Measurements from ENCODE around the gene SEMA4D. TPM values are rescaled to one million over a fixed set of nuclear protein-coding genes. Genes with fewer than 3 reads are reported as not detected.

SEMA4D gene
- total and polyA plus RNA-seq, 2 experiments from 2014 or later, result 9.4 to 10.4 TPM

DNA sequence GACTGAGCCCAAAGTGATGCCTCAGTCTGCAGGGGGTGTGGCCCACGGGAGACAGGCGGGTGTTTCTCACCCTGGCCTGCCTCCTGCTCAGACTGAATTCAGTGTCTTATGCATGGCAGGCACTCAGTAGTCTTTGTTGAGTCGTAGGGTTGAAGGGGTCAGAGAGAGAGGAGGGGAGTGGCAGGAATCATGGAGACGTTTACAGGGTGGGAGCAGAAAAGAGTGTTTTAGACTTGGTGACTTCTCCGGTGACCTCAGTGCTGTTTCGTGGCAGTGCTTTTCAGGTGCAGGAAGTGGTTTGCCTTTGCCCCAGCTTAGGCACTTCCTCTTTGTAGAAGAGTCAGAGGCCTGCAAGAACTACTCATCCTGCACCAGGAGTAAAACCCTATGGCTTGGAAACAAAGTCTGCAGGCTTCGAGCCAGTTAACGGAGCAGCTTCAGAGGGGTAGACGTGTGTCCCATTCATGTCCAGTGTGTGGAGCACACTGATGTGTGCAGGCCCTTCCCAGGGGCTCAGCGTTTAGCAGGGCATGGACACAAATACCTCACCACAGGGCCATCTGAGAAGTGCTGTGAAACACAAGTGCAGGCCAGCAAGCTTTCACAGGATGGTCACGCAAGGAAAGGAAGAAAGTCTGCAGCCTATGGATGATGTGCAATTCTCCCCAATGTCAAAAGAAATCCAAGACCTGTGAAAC is 24.5 kb upstream of the SEMA4D start:
- no peak overlapping the region for H2AFZ ChIP-seq
- no peaks in the 10 kb centered on the region for H3K9me2 ChIP-seq (replicated peaks; ENCODE audit: insufficient read depth)
- H4K20me1 ChIP-seq (ENCODE audit: insufficient read depth, poor library complexity, severe bottlenecking), result no peaks in the 10 kb centered on the region
- H3K4me3 ChIP-seq, result no peak overlapping the region
- DNase-seq (ENCODE audit: low spot score), result no peak
- WGBS (ENCODE audit: low lambda C conversion rate, missing lambda C conversion rate), result 77% methylated on average over 11 of the region's 11 CpGs
- no peak overlapping the region for H3K27ac ChIP-seq
- H3K4me2 ChIP-seq, result no peak overlapping the region
- TF ChIP-seq EZH2phosphoT487 (IDR thresholded peaks at IDR 0.05; ENCODE audit: low read depth, severe bottlenecking, unreplicated experiment), result no peak
- no peak for TF ChIP-seq EZH2 (IDR thresholded peaks at IDR 0.05; ENCODE audit: borderline replicate concordance)
- TF ChIP-seq, protein P1, sequence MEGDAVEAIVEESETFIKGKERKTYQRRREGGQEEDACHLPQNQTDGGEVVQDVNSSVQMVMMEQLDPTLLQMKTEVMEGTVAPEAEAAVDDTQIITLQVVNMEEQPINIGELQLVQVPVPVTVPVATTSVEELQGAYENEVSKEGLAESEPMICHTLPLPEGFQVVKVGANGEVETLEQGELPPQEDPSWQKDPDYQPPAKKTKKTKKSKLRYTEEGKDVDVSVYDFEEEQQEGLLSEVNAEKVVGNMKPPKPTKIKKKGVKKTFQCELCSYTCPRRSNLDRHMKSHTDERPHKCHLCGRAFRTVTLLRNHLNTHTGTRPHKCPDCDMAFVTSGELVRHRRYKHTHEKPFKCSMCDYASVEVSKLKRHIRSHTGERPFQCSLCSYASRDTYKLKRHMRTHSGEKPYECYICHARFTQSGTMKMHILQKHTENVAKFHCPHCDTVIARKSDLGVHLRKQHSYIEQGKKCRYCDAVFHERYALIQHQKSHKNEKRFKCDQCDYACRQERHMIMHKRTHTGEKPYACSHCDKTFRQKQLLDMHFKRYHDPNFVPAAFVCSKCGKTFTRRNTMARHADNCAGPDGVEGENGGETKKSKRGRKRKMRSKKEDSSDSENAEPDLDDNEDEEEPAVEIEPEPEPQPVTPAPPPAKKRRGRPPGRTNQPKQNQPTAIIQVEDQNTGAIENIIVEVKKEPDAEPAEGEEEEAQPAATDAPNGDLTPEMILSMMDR (IDR thresholded peaks at IDR 0.05; ENCODE audit: poor library complexity), result no peak
- H3K79me2 ChIP-seq, result no peaks in the 10 kb centered on the region
- no peaks in the 10 kb centered on the region for H3K9me3 ChIP-seq (ENCODE audit: low read depth)
- no peaks in the 10 kb centered on the region for H3K36me3 ChIP-seq (replicated peaks; ENCODE audit: insufficient read depth, low read depth)
- peaks cover 9% of the 10 kb centered on the region for H3K4me1 ChIP-seq (ENCODE audit: insufficient read depth)
- no peaks in the 10 kb centered on the region for H3K27me3 ChIP-seq

DNA sequence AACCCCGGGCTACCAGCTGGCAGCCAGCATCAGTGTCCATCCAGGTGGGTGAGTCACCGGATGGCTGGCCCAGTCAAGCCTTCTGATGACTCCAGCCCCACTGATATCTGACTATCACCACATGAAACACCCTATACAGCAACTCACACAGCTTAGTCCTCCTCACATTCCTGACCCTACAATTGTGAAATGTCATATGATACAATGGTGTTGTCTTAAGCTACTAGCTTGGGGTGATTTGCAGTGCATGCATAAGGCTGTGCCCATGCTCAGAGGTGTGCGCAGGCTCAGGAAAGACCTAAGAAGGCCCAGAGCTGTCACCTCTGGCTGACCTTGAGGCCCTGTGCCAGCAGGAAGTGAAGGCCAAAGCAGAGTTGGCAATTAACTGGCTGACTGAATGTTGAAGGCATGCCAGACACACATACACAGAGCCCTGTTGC is 21.5 kb upstream of the SEMA4D start:
- H3K4me1 ChIP-seq (ENCODE audit: insufficient read depth), result no peaks in the 10 kb centered on the region

DNA sequence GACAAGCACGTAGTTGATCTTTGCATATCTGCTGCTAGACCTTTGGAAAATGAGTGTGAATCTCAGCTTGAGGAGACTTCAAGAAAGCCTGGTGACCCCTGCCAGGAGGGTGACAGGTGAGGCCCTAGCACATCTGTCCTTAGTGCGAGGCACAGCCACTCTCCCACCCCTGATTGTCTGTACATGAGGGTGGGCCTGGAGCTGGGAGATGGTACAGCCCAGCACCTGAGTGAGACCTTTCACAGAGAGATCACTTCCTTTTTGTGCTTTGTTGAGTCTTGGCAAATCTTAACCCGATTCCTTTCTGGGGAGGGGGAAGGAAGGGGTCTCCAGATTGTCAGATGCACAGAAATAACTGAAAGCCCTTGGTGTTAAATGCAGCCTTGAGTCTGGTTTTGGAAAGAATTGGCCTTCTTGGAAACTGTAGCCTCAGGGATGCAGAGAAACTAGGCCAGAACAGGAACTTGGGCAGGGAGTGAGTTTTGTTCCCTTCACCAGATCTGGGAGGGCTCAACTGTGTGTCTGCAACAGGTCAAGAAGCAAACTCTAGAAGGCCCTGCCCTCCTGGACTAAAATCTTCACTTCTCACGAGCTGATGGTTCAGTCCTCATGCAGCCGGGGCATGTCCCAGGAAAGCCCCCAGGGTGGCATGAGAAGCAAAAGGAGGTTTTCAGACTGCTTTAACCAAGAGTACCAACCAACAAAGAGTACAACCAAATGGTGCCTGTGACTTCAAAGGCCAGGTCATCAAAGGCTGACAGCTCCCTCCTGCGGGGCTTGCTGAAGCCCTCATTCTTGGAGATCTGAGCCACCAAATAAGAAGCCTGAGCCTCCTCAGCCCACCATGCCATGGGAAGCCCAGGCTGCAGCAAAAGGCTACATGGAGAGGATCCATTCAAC is 20.8 kb upstream of the SEMA4D start:
- Histone ChIP-seq H3K4me2 (no peak overlapping the region), H4K20me1 (ENCODE audit: insufficient read depth, poor library complexity, severe bottlenecking) (no peaks in the 10 kb centered on the region), H3K27ac (no peak overlapping the region), H3K36me3 (replicated peaks; ENCODE audit: insufficient read depth, low read depth) (no peaks in the 10 kb centered on the region), H3K4me3 (no peak overlapping the region), H3K9me2 (replicated peaks; ENCODE audit: insufficient read depth) (no peaks in the 10 kb centered on the region), H3K79me2 (no peaks in the 10 kb centered on the region), H3K9me3 (ENCODE audit: low read depth) (no peaks in the 10 kb centered on the region), H3K4me1 (ENCODE audit: insufficient read depth) (no peaks in the 10 kb centered on the region), H2AFZ (no peak overlapping the region), H3K27me3 (no peaks in the 10 kb centered on the region)
- TF ChIP-seq, protein P1 (IDR thresholded peaks at IDR 0.05; ENCODE audit: poor library complexity), result no peak
- TF ChIP-seq EZH2 (IDR thresholded peaks at IDR 0.05; ENCODE audit: borderline replicate concordance) (no peak), EZH2phosphoT487 (IDR thresholded peaks at IDR 0.05; ENCODE audit: low read depth, severe bottlenecking, unreplicated experiment) (no peak)
- 90% methylated on average over 6 of the region's 6 CpGs for WGBS (ENCODE audit: low lambda C conversion rate, missing lambda C conversion rate)
- no peak for DNase-seq (ENCODE audit: low spot score)

More for the DNA sequence above, 21.5 kb upstream of the SEMA4D start:
- no peaks in the 10 kb centered on the region for H4K20me1 ChIP-seq (ENCODE audit: insufficient read depth, poor library complexity, severe bottlenecking)
- H3K27ac ChIP-seq, result no peak overlapping the region
- H3K9me2 ChIP-seq (replicated peaks; ENCODE audit: insufficient read depth), result no peaks in the 10 kb centered on the region
- no peaks in the 10 kb centered on the region for H3K79me2 ChIP-seq
- H3K4me2 ChIP-seq, result no peak overlapping the region
- H3K4me3 ChIP-seq, result no peak overlapping the region
- TF ChIP-seq, protein P1 (IDR thresholded peaks at IDR 0.05; ENCODE audit: poor library complexity), result no peak
- TF ChIP-seq EZH2phosphoT487 (IDR thresholded peaks at IDR 0.05; ENCODE audit: low read depth, severe bottlenecking, unreplicated experiment) (no peak), EZH2 (IDR thresholded peaks at IDR 0.05; ENCODE audit: borderline replicate concordance) (no peak)
- no peak overlapping the region for H2AFZ ChIP-seq
- no peaks in the 10 kb centered on the region for H3K9me3 ChIP-seq (ENCODE audit: low read depth)
- no peaks in the 10 kb centered on the region for H3K36me3 ChIP-seq (replicated peaks; ENCODE audit: insufficient read depth, low read depth)
- WGBS (ENCODE audit: low lambda C conversion rate, missing lambda C conversion rate), result 95% methylated on average over 3 of the region's 3 CpGs
- DNase-seq (ENCODE audit: low spot score), result no peak
- H3K27me3 ChIP-seq, result no peaks in the 10 kb centered on the region
